H1 (cell line): ENCODE data around the gene MAN2A1. TPM values are rescaled to one million over a fixed set of nuclear protein-coding genes. Genes with fewer than 3 reads are reported as not detected.

Experiments
- ASH2L ChIP-seq: fragments of 200-600, 300-600 bp; sonication (generic); IDR thresholded peaks from one replicate; pipeline ENCODE4 v1.7.1; 2017; ENCODE audit warnings: low read length
- ATF3 ChIP-seq: IDR thresholded peaks from 2 replicates; pipeline ENCODE4 v1.6.1; 2011; ENCODE audit warnings: low read depth, mild to moderate bottlenecking, low read length; ENCODE audit not compliant: insufficient read depth
- CBX5 ChIP-seq: fragments of 300-800, 300-1000 bp; sonication (generic); IDR thresholded peaks from 2 replicates; pipeline ENCODE4 v1.7.1; 2016; ENCODE audit warnings: antibody characterized with exemption, low read length, low read depth
- CTBP2 ChIP-seq: IDR thresholded peaks from 2 replicates; pipeline ENCODE4 v1.7.0; 2011; ENCODE audit warnings: borderline replicate concordance, mild to moderate bottlenecking, moderate library complexity, mixed read lengths, low read length; ENCODE audit not compliant: insufficient read depth, insufficient read length
- E2F6 ChIP-seq: IDR thresholded peaks from 2 replicates; pipeline ENCODE4 v1.6.1; 2012; ENCODE audit warnings: inconsistent platforms
- EGR1 ChIP-seq: IDR thresholded peaks from 2 replicates; pipeline ENCODE4 v1.6.1; 2011; ENCODE audit warnings: low read depth, low read length, borderline replicate concordance
- GABPA ChIP-seq: IDR thresholded peaks from 2 replicates; pipeline ENCODE4 v1.6.1; 2011; ENCODE audit warnings: mild to moderate bottlenecking, low read length, moderate library complexity, borderline replicate concordance; ENCODE audit not compliant: insufficient read depth
- JUND ChIP-seq: IDR thresholded peaks from 2 replicates; pipeline ENCODE4 v1.6.1; 2011; ENCODE audit warnings: mild to moderate bottlenecking, improper control_type of control experiment, low read length
- KDM1A ChIP-seq: fragments of 200-600, 300-600 bp; sonication (generic); IDR thresholded peaks from 2 replicates; pipeline ENCODE4 v1.7.1; 2016; ENCODE audit warnings: mild to moderate bottlenecking, low read length, borderline replicate concordance
- NRF1 ChIP-seq: IDR thresholded peaks from 2 replicates; pipeline ENCODE4 v1.6.1; 2011; ENCODE audit warnings: mild to moderate bottlenecking, low read depth, low read length, improper control_type of control experiment
- RAD21 ChIP-seq, 2 experiments: IDR thresholded peaks in 1 of 2; conservative IDR thresholded peaks in 1 of 2; 2 replicates each; pipeline ENCODE4 v1.6.1; 2011; ENCODE audit warnings: low read depth in 2 of 2, low read length in 2 of 2, improper control_type of control experiment in 1 of 2, inconsistent platforms in 1 of 2, mild to moderate bottlenecking in 1 of 2, moderate library complexity in 1 of 2
- RFX5 ChIP-seq: IDR thresholded peaks from 2 replicates; pipeline ENCODE4 v1.6.1; 2011; ENCODE audit warnings: low read depth, low read length, improper control_type of control experiment, borderline replicate concordance
- SIN3A ChIP-seq, 2 experiments: IDR thresholded peaks in 1 of 2; conservative IDR thresholded peaks in 1 of 2; 2 replicates each; pipeline ENCODE4 v1.6.1; 2011 to 2012; ENCODE audit warnings: low read length in 2 of 2, improper control_type of control experiment in 1 of 2, low read depth in 1 of 2, mild to moderate bottlenecking in 1 of 2
- SP1 ChIP-seq: IDR thresholded peaks from 2 replicates; pipeline ENCODE4 v1.6.1; 2011; ENCODE audit warnings: low read depth, low read length
- TAF7 ChIP-seq: optimal IDR thresholded peaks from 2 replicates; pipeline ENCODE3; 2011; ENCODE audit warnings: low read depth, mild to moderate bottlenecking, inconsistent platforms, low read length, moderate library complexity, borderline replicate concordance
- polyA plus RNA-seq, 7 experiments: library from polyadenylated mRNA; depleted of rRNA in 3 of 7; stranded (reverse) in 5 of 7; unstranded in 2 of 7; fragments of >200 nt in 5 of 7; fragments of 200-250 nt in 2 of 7; gene quantifications; 1 replicate in 5 of 7; 2 replicates in 1 of 7; 4 replicates in 1 of 7; pipeline versions ENCODE4 v1.2.1 to v1.2.3, GENCODE V29; 2011 to 2013; ENCODE audit warnings: missing spikeins in 2 of 7, mixed read lengths in 2 of 7
- total RNA-seq: library from RNA; stranded (reverse); fragmentation: NEBNext Ultra II Directional; extraction: Animal tissue kit (Norgen Biotek cat#: 25700); gene quantifications from 2 replicates; pipeline ENCODE4 v1.2.1, GENCODE V29; 2021
- TF ChIP-seq, protein P1 (sequence below): IDR thresholded peaks from 2 replicates; pipeline ENCODE4 v1.6.1; 2012; ENCODE audit warnings: low read length, inconsistent platforms

The MAN2A1 gene
- total and polyA plus RNA-seq, 2 of the 8 experiments (the other 6 are each of a cell fraction or from before 2014, with no cell fraction given): 29.1 to 102 TPM

GRCh38 chr5:109739741-109740728 is 50.3 kb downstream of the MAN2A1 start (continued):
- TF ChIP-seq, protein P1, sequence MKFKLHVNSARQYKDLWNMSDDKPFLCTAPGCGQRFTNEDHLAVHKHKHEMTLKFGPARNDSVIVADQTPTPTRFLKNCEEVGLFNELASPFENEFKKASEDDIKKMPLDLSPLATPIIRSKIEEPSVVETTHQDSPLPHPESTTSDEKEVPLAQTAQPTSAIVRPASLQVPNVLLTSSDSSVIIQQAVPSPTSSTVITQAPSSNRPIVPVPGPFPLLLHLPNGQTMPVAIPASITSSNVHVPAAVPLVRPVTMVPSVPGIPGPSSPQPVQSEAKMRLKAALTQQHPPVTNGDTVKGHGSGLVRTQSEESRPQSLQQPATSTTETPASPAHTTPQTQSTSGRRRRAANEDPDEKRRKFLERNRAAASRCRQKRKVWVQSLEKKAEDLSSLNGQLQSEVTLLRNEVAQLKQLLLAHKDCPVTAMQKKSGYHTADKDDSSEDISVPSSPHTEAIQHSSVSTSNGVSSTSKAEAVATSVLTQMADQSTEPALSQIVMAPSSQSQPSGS: 0 out of 2 replicates have a peak, but pooled peaks have one; percentile 24
- TF ChIP-seq E2F6 (no peak), EGR1 (no peak), RFX5 (no peak), SIN3A (conservative IDR thresholded peaks at IDR 0.05 in 1 of 2, IDR thresholded peaks at IDR 0.05 in 1 of 2; ENCODE audit: low read depth in 1 of 2, low read length in 2 of 2) (peak in 1 of 2 experiments; percentile 90; a peak in 2 of 4 replicates), CBX5 (no peak), NRF1 (no peak), ATF3 (no peak), RAD21 (IDR thresholded peaks at IDR 0.05 in 1 of 2, conservative IDR thresholded peaks at IDR 0.05 in 1 of 2; ENCODE audit: low read depth in 2 of 2, low read length in 2 of 2) (no peak), SP1 (peak; percentile 58; the same call in 1 of the 2 replicates), GABPA (no peak), ASH2L (peak; percentile 38), KDM1A (no peak), JUND (no peak), CTBP2 (no peak), TAF7 (no peak)
- TF ChIP-seq, all 59 proteins: peak for 10
